HG03135 (cell line): ENCODE measurements around the gene RPTOR.

Experiments used
- ATAC-seq: cut with Tn5 transposase; IDR thresholded peaks from one replicate; pipeline ENCODE4 v1.9.1; 2021; ENCODE audit warnings: mild to moderate bottlenecking, moderate library complexity; ENCODE audit not compliant: unreplicated experiment

Gene RPTOR

GRCh38 chr17:80902197-80902962, 357.7 kb downstream of the RPTOR start:
- no peak for ATAC-seq

GRCh38 chr17:80902963-80903611, 358.4 kb downstream of the RPTOR start:
- no peak for ATAC-seq

- no peak for ATAC-seq
Observed at GRCh38 chr17:80904036-80904753, 359.6 kb downstream of the RPTOR start.

GRCh38 chr17:80905586-80906230, 361.1 kb downstream of the RPTOR start:
- no peak for ATAC-seq

- ATAC-seq = no peak
Observed at GRCh38 chr17:80906364-80907259, 362.0 kb downstream of the RPTOR start.

GRCh38 chr17:80907281-80907680, 362.6 kb downstream of the RPTOR start:
- no peak for ATAC-seq

- no peak for ATAC-seq
Observed at GRCh38 chr17:80908211-80908610, 363.6 kb downstream of the RPTOR start.

GRCh38 chr17:80908776-80909175, 364.1 kb downstream of the RPTOR start:
- no peak for ATAC-seq

GRCh38 chr17:80909635-80910034, 365.0 kb downstream of the RPTOR start:
- ATAC-seq = no peak

- no peak for ATAC-seq
Observed at GRCh38 chr17:80910043-80910442, 365.4 kb downstream of the RPTOR start.

- no peak for ATAC-seq
Observed at GRCh38 chr17:80912476-80912875, 367.8 kb downstream of the RPTOR start.

GRCh38 chr17:80913928-80914821, 369.5 kb downstream of the RPTOR start:
- no peak for ATAC-seq

GRCh38 chr17:80916246-80916645, 371.6 kb downstream of the RPTOR start:
- ATAC-seq = no peak

GRCh38 chr17:80917716-80918560, 373.3 kb downstream of the RPTOR start:
- ATAC-seq = no peak

- no peak for ATAC-seq
Observed at GRCh38 chr17:80918731-80919130, 374.1 kb downstream of the RPTOR start.

- ATAC-seq = no peak
Observed at GRCh38 chr17:80919331-80920311, 375.0 kb downstream of the RPTOR start.

GRCh38 chr17:80920441-80920840, 375.8 kb downstream of the RPTOR start:
- ATAC-seq = no peak
